ENCODE measurements around the gene DBET.
"Not testable (repeated sequence)": the region's sequence is repeated elsewhere in the genome, so short reads cannot be mapped to it uniquely, and the experiment has no call there.

DNA sequence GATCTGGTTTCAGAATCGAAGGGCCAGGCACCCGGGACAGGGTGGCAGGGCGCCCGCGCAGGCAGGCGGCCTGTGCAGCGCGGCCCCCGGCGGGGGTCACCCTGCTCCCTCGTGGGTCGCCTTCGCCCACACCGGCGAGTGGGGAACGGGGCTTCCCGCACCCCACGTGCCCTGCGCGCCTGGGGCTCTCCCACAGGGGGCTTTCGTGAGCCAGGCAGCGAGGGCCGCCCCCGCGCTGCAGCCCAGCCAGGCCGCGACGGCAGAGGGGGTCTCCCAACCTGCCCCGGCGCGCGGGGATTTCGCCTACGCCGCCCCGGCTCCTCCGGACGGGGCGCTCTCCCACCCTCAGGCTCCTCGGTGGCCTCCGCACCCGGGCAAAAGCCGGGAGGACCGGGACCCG, 4.0 kb downstream of the DBET start:
- TF ChIP-seq, protein P1, sequence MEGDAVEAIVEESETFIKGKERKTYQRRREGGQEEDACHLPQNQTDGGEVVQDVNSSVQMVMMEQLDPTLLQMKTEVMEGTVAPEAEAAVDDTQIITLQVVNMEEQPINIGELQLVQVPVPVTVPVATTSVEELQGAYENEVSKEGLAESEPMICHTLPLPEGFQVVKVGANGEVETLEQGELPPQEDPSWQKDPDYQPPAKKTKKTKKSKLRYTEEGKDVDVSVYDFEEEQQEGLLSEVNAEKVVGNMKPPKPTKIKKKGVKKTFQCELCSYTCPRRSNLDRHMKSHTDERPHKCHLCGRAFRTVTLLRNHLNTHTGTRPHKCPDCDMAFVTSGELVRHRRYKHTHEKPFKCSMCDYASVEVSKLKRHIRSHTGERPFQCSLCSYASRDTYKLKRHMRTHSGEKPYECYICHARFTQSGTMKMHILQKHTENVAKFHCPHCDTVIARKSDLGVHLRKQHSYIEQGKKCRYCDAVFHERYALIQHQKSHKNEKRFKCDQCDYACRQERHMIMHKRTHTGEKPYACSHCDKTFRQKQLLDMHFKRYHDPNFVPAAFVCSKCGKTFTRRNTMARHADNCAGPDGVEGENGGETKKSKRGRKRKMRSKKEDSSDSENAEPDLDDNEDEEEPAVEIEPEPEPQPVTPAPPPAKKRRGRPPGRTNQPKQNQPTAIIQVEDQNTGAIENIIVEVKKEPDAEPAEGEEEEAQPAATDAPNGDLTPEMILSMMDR (IDR thresholded peaks at IDR 0.05) = not testable (repeated sequence)
- TF ChIP-seq POLR2A (IDR thresholded peaks at IDR 0.05) = not testable (repeated sequence)

Measured in testis (tissue), 2 donors.